HepG2 (cell line): Measurements from ENCODE around the gene GFPT1. TPM values are rescaled to one million over a fixed set of nuclear protein-coding genes. Genes with fewer than 3 reads are reported as not detected.

Experiments used
- ATAC-seq: fragments of 200-7000 bp; cut with Tn5 transposase; 3 replicates; pipeline ENCODE4 v1.9.1; 2020; ENCODE audit warnings: mild to moderate bottlenecking, moderate library complexity
- BruUV-seq: library from RNA; stranded (reverse); fragments of 400-500 nt; replicated peaks from 2 replicates; lab custom pipeline; 2021; lab: Mats Ljungman, UMichigan
- CTCF ChIA-PET: fragments of 300-600 bp; formaldehyde crosslinking; extraction: SDS; loops from one replicate; lab custom pipeline; 2021; ENCODE audit warnings: low total read pairs, inconsistent platforms, low intra/inter-chr PET ratio; lab: Yijun Ruan, JAX
- POLR2A ChIA-PET: fragments of 350-600 bp; sonication (Branson Sonifier 250); formaldehyde crosslinking; loops from one replicate; lab custom pipeline; 2020; ENCODE audit warnings: antibody characterized with exemption, inconsistent platforms; lab: Yijun Ruan, JAX
- DNase-seq: peaks from one replicate; pipeline ENCODE4 v3.0.0-alpha.2; 2015; ENCODE audit warnings: low spot score
- FAIRE-seq: peaks from 3 replicates; lab custom pipeline; 2011; peaks lifted over from hg19 to GRCh38; lab: Jason Lieb, UNC
- H2AFZ ChIP-seq: one replicate; pipeline ENCODE4 v1.6.1; 2011; ENCODE audit warnings: low read length, inconsistent platforms
- H3K27ac ChIP-seq: fragments of 300-600 bp; 3 replicates; pipeline ENCODE4 v1.8.0; 2011; ENCODE audit warnings: mixed run types, mild to moderate bottlenecking, mixed read lengths, low read length, inconsistent platforms; ENCODE audit not compliant: insufficient read depth; ENCODE audit errors: extremely low read length
- H3K27me3 ChIP-seq, 2 experiments: fragments of 200-600 bp in 1 of 2; 2 replicates in 1 of 2; 3 replicates in 1 of 2; pipeline versions ENCODE4 v1.6.0 to v1.8.0; 2011; ENCODE audit warnings: low read length in 2 of 2, mild to moderate bottlenecking in 2 of 2, moderate library complexity in 2 of 2, inconsistent platforms in 1 of 2; ENCODE audit not compliant: insufficient read depth in 2 of 2, control insufficient read depth in 1 of 2
- H3K36me3 ChIP-seq, 2 experiments: fragments of 200-600 bp in 1 of 2; replicated peaks in 1 of 2; 2 replicates in 1 of 2; 3 replicates in 1 of 2; pipeline versions ENCODE4 v1.5.1 to v1.8.0; 2011; ENCODE audit warnings: low read length in 2 of 2, inconsistent platforms in 1 of 2; ENCODE audit not compliant: insufficient read depth in 2 of 2, control insufficient read depth in 1 of 2
- H3K4me1 ChIP-seq: 2 replicates; pipeline ENCODE4 v1.5.1; 2012; ENCODE audit warnings: low read length, inconsistent platforms; ENCODE audit not compliant: insufficient read depth
- H3K4me2 ChIP-seq: 2 replicates; pipeline ENCODE4 v1.6.0; 2011; ENCODE audit warnings: low read depth, low read length, inconsistent platforms
- H3K4me3 ChIP-seq, 3 experiments: fragments of 200-600 bp in 1 of 3; sonication (generic), shearing (Covaris generic) in 1 of 3; replicated peaks in 1 of 3; 2 replicates each; pipeline ENCODE4 v1.5.1; 2011 to 2016; ENCODE audit warnings: low read length in 3 of 3, inconsistent platforms in 2 of 3, low read depth in 2 of 3, mild to moderate bottlenecking in 2 of 3, control low read depth in 1 of 3, mixed read lengths in 1 of 3; ENCODE audit not compliant: insufficient read depth in 1 of 3
- H3K79me2 ChIP-seq: one replicate; pipeline ENCODE4 v1.6.1; 2011; ENCODE audit warnings: low read length, inconsistent platforms; ENCODE audit not compliant: insufficient read depth
- H3K9ac ChIP-seq: 2 replicates; pipeline ENCODE4 v1.6.0; 2011; ENCODE audit warnings: mild to moderate bottlenecking, low read depth, low read length, inconsistent platforms; ENCODE audit not compliant: insufficient read depth
- H3K9me3 ChIP-seq: 2 replicates; pipeline ENCODE4 v1.5.1; 2012; ENCODE audit warnings: mild to moderate bottlenecking, low read length
- H4K20me1 ChIP-seq: 2 replicates; pipeline ENCODE4 v1.6.0; 2011; ENCODE audit warnings: inconsistent platforms, mild to moderate bottlenecking, low read length, moderate library complexity; ENCODE audit not compliant: insufficient read depth
- ATF3 ChIP-seq: sonication (generic); formaldehyde crosslinking; IDR thresholded peaks from 2 replicates; pipeline ENCODE4 v1.4.0; 2020; ENCODE audit warnings: missing genetic modification reagents
- HMGA1 ChIP-seq: sonication (generic); formaldehyde crosslinking; conservative IDR thresholded peaks from 2 replicates; pipeline ENCODE4 v1.4.0; 2020; ENCODE audit warnings: missing genetic modification reagents
- HNF1B ChIP-seq: sonication (generic); formaldehyde crosslinking; IDR thresholded peaks from 2 replicates; pipeline ENCODE4 v1.5.1; 2020; ENCODE audit warnings: mild to moderate bottlenecking, moderate library complexity, missing genetic modification reagents
- KMT2B ChIP-seq: IDR thresholded peaks from 2 replicates; pipeline ENCODE4 v1.6.1; 2016; ENCODE audit warnings: missing genetic modification reagents, missing compliant biosample characterization
- MAFF ChIP-seq: IDR thresholded peaks from 2 replicates; pipeline ENCODE4 v1.6.1; 2011; ENCODE audit warnings: low read depth, low read length, improper control_type of control experiment
- MAFK ChIP-seq, 2 experiments: IDR thresholded peaks in 1 of 2; conservative IDR thresholded peaks in 1 of 2; 2 replicates each; pipeline ENCODE4 v1.6.1; 2011; ENCODE audit warnings: improper control_type of control experiment in 2 of 2, low read length in 2 of 2
- NPAS2 ChIP-seq: sonication (generic); formaldehyde crosslinking; IDR thresholded peaks from 2 replicates; pipeline ENCODE4 v1.8.0; 2022; ENCODE audit warnings: mild to moderate bottlenecking, missing genetic modification reagents, borderline replicate concordance
- NR2F6 ChIP-seq, 2 experiments: IDR thresholded peaks; 2 replicates each; pipeline ENCODE4 v1.6.1; 2016; ENCODE audit warnings: antibody characterized with exemption in 1 of 2, mild to moderate bottlenecking in 1 of 2
- PHF21A ChIP-seq: sonication (generic); formaldehyde crosslinking; IDR thresholded peaks from 2 replicates; pipeline ENCODE4 v1.5.0; 2020; ENCODE audit warnings: mild to moderate bottlenecking, missing genetic modification reagents
- SYNCRIP ChIP-seq: fragments of 200-400 bp; formaldehyde crosslinking; IDR thresholded peaks from 2 replicates; pipeline ENCODE4 v1.6.1; 2018; ENCODE audit warnings: mild to moderate bottlenecking, low read depth, low read length; ENCODE audit not compliant: insufficient read depth
- TEF ChIP-seq: sonication (generic); formaldehyde crosslinking; IDR thresholded peaks from 2 replicates; pipeline ENCODE4 v1.5.0; 2020; ENCODE audit warnings: missing genetic modification reagents
- ZBTB38 ChIP-seq: sonication (generic); formaldehyde crosslinking; IDR thresholded peaks from 2 replicates; pipeline ENCODE4 v1.5.1; 2020; ENCODE audit warnings: mild to moderate bottlenecking, missing genetic modification reagents
- ZNF362 ChIP-seq: sonication (generic); formaldehyde crosslinking; IDR thresholded peaks from 2 replicates; pipeline ENCODE4 v1.4.0; 2020; ENCODE audit warnings: missing genetic modification reagents, mild to moderate bottlenecking, borderline replicate concordance
- ZNF430 ChIP-seq: sonication (generic); formaldehyde crosslinking; IDR thresholded peaks from 2 replicates; pipeline ENCODE4 v1.9.0; 2021; ENCODE audit warnings: mild to moderate bottlenecking, missing genetic modification reagents
- WGBS: methylation state at CpG from one replicate; pipeline ENCODE4 v1.1.6; 2017; ENCODE audit warnings: low lambda C conversion rate; 5-methylcytosine and 5-hydroxymethylcytosine counted together
- in situ Hi-C: cut with HindIII; loops from 2 replicates; pipeline ENCODE4 v1.10.0; 2017; ENCODE audit warnings: low pct_unique_long_range_greater_than_20kb; ENCODE audit not compliant: extremely low pct_ligation_motif_present
- intact Hi-C: fragments of 100-400 bp; cut with micrococcal nuclease; formaldehyde crosslinking; loops from one replicate; pipeline ENCODE4 v1.10.0; 2022; ENCODE audit not compliant: unreplicated experiment
- polyA plus RNA-seq, 8 experiments: library from polyadenylated mRNA; depleted of rRNA in 3 of 8; stranded (reverse) in 7 of 8; unstranded in 1 of 8; fragments of >200 nt; fragmentation: Illumina TruSeq in 4 of 8; extraction: Trizol in 4 of 8; gene quantifications; 2 replicates each; pipeline versions ENCODE4 v1.2.1 to v1.2.3, GENCODE V29; 2011 to 2016; ENCODE audit warnings: low read depth in 4 of 8, missing spikeins in 1 of 8, mixed read lengths in 1 of 8; ENCODE audit not compliant: insufficient read depth in 1 of 8
- total RNA-seq, 5 experiments: library from RNA; depleted of rRNA; stranded (reverse); fragments of >200 nt; fragmentation: Illumina TruSeq; extraction: Trizol; gene quantifications; 2 replicates each; pipeline ENCODE4 v1.2.3, GENCODE V29; 2016; ENCODE audit warnings: low read depth in 1 of 5

GFPT1 gene
- total and polyA plus RNA-seq, 2 of the 13 experiments (the other 11 are each of a cell fraction or from before 2014, with no cell fraction given): 24.0 to 84.9 TPM

GRCh38 chr2:69368588-69368987 is 18.4 kb downstream of the GFPT1 start:
- 98% methylated on average over 7 of the region's 7 CpGs for WGBS
- TF ChIP-seq SYNCRIP (no peak), ZBTB38 (CRISPR knock-in tag) (no peak), ZNF430 (no peak), PHF21A (CRISPR knock-in tag) (no peak), HMGA1 (no peak), TEF (no peak), NR2F6 (IDR thresholded peaks at IDR 0.05) (no peak), NR2F6 (CRISPR knock-in tag; IDR thresholded peaks at IDR 0.05) (no peak), NPAS2 (CRISPR knock-in tag) (no peak), ZNF362 (no peak), KMT2B (CRISPR knock-in tag) (no peak), MAFK (conservative IDR thresholded peaks at IDR 0.05 in 1 of 2, IDR thresholded peaks at IDR 0.05 in 1 of 2; ENCODE audit: low read length in 2 of 2) (peak; percentile 60 to 70), MAFF (peak; percentile 29; the same call in 1 of the 2 replicates), ATF3 (no peak), HNF1B (no peak)
- Histone ChIP-seq H3K4me2 (no peak overlapping the region), H3K27me3 (no peaks in the 10 kb centered on the region), H3K4me3 (no peak overlapping the region), H3K36me3 (peaks cover 37 to 82% of the 10 kb centered on the region in 2 experiments), H4K20me1 (no peaks in the 10 kb centered on the region), H3K27ac (no peak overlapping the region), H3K79me2 (peaks cover 6% of the 10 kb centered on the region), H3K4me1 (no peaks in the 10 kb centered on the region), H3K9me3 (no peaks in the 10 kb centered on the region), H2AFZ (no peak overlapping the region), H3K9ac (no peak overlapping the region)
- ATAC-seq (no peak), DNase-seq (no peak), FAIRE-seq (no peak)
- no TSS peak for BruUV-seq
- in situ Hi-C loops (no loop called here), intact Hi-C loops (no loop called here)
- POLR2A ChIA-PET: no interaction called here
- CTCF ChIA-PET: no interaction called here
